ENCODE data around the gene ABI3BP.

GRCh38 chr3:100798012-100798411, 195.2 kb downstream of the ABI3BP start:
- TF ChIP-seq GATA3 (IDR thresholded peaks at IDR 0.05; ENCODE audit: low read depth, low read length) = no peak
- no peak for TF ChIP-seq GATA2 (IDR thresholded peaks at IDR 0.05; ENCODE audit: low read depth, low read length)

All from SH-SY5Y (cell line).